Activated B cell treated with CpG ODN at 0.5 μM for 24 hours (primary cell): ENCODE results near the gene NTHL1. TPM values are rescaled to one million over a fixed set of nuclear protein-coding genes. Genes with fewer than 3 reads are reported as not detected.

Experiments
- ATAC-seq: fragments of 200-7000 bp; cut with Tn5 transposase; one replicate; pipeline ENCODE4 v1.10.0; 2021; ENCODE audit warnings: low read depth, mild to moderate bottlenecking, moderate library complexity
- CTCF ChIA-PET: fragments of 350-600 bp; sonication (Branson Sonifier 250); formaldehyde crosslinking; loops from one replicate; lab custom pipeline; 2021; ENCODE audit warnings: antibody characterized with exemption; lab: Charles Lee
- POLR2A ChIA-PET: fragments of 350-600 bp; sonication (Branson Sonifier 250); formaldehyde crosslinking; loops from one replicate; lab custom pipeline; 2021; ENCODE audit warnings: antibody characterized with exemption; lab: Charles Lee
- DNase-seq: peaks from one replicate; pipeline ENCODE4 v3.0.0; 2022
- H3K27ac Mint-ChIP-seq: one replicate; pipeline ENCODE4 v1.8.0; 2020; ENCODE audit warnings: mixed read lengths
- H3K27me3 Mint-ChIP-seq: one replicate; pipeline ENCODE4 v1.8.0; 2021; ENCODE audit warnings: mixed read lengths
- H3K36me3 Mint-ChIP-seq: one replicate; pipeline ENCODE4 v1.8.0; 2021; ENCODE audit warnings: low read depth, mixed read lengths
- H3K4me1 Mint-ChIP-seq: one replicate; pipeline ENCODE4 v1.8.0; 2021; ENCODE audit warnings: mixed read lengths
- H3K4me3 Mint-ChIP-seq: one replicate; pipeline ENCODE4 v1.8.0; 2020; ENCODE audit warnings: mild to moderate bottlenecking, mixed read lengths
- H3K9me3 Mint-ChIP-seq: one replicate; pipeline ENCODE4 v1.8.0; 2020; ENCODE audit warnings: mixed read lengths
- intact Hi-C: fragments of 100-400 bp; cut with micrococcal nuclease; formaldehyde crosslinking; loops from one replicate; pipeline ENCODE4 v1.15.1; 2024
- total RNA-seq: library from RNA; stranded (reverse); gene quantifications from 2 replicates; pipeline ENCODE4 v1.2.3, GENCODE V29; 2022
- TF ChIP-seq, protein P1 (sequence below): fragments of 200-600 bp; IDR thresholded peaks from one replicate; pipeline ENCODE4 v1.8.0; 2022; ENCODE audit warnings: antibody characterized with exemption, mild to moderate bottlenecking

NTHL1 gene
- total RNA-seq, 1 donor from 2014 or later = 10.5 TPM

DNA sequence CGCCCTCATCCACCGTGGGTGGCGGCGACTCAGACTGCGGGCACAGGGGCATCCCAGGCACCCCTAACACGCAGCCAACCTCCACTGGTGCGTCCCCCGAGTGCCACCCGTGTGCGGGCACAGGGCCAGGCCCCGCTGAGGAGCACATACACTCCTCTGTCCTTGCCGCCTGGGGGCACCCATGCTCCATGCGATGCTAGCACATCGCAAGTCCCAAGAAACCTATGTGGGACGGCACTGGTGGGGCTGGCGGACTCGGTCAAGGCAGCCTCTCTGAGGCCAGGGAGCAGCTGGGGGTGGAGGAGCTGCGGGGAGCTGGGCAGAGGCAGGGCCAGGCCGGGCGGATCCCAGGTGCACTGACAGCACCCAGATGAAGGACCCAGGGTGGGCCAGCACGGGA, 42.0 kb downstream of the NTHL1 start:
- ChIA-PET POLR2A (interaction anchor here (0.6 to 3.3 kb wide), 4 partner anchors 14 to 295 kb away, joined by 6 to 36 read pairs (median 12); partner anchors contain the start of genes RAB26 and TRAF7), CTCF (interaction anchor here (1.0 kb wide), 1 partner anchor 14 kb away, joined by 3 read pairs; no protein-coding TSS in a partner anchor)
- DNase-seq (no peak), ATAC-seq (no peak)
- Mint-ChIP-seq H3K4me1 (peaks cover 47% of the 10 kb centered on the region), H3K27me3 (no peaks in the 10 kb centered on the region), H3K27ac (no peak overlapping the region), H3K9me3 (no peaks in the 10 kb centered on the region), H3K36me3 (peaks cover 29% of the 10 kb centered on the region), H3K4me3 (no peak overlapping the region)
- intact Hi-C loops = loop anchor here (5.0 kb wide), 2 partner anchors 202 to 677 kb away; partner anchors contain the start of genes KCTD5 and MLST8
- TF ChIP-seq, protein P1, sequence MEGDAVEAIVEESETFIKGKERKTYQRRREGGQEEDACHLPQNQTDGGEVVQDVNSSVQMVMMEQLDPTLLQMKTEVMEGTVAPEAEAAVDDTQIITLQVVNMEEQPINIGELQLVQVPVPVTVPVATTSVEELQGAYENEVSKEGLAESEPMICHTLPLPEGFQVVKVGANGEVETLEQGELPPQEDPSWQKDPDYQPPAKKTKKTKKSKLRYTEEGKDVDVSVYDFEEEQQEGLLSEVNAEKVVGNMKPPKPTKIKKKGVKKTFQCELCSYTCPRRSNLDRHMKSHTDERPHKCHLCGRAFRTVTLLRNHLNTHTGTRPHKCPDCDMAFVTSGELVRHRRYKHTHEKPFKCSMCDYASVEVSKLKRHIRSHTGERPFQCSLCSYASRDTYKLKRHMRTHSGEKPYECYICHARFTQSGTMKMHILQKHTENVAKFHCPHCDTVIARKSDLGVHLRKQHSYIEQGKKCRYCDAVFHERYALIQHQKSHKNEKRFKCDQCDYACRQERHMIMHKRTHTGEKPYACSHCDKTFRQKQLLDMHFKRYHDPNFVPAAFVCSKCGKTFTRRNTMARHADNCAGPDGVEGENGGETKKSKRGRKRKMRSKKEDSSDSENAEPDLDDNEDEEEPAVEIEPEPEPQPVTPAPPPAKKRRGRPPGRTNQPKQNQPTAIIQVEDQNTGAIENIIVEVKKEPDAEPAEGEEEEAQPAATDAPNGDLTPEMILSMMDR = no peak

DNA sequence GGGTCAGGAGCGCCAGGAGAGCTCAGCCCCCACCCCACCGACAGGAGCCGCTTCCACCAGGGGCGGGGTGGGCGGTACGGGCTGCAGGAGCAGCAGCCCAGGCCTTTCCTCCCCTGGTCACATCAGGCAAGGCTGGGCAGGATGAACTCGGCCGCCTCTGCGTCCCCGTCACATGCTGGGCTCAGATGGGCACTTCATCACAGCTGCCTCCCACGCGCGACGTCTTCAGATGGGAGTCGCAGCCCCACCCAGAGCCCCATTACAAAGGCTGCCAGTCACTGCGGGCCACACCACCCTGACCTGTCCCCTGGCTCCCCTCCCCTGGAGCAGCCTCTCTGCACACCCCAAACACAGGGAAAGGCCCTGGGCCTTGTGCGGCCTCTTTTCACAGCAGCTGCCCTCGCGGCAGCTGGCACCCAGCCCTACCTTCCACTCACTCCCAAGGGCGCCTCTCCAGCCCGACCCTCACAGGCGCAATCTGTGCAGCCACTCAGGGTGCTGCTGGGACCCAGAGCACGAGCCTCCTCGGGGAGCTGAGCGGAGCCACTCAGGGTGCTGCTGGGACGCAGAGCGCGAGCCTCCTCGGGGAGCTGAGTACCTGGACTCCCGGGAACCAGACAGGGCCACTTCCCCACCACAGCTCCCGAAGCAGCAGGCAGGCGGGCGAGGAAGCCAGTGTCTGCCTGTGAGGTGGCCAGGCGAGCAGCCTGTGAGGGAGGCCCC, 42.7 kb downstream of the NTHL1 start:
- H3K36me3 Mint-ChIP-seq = peaks cover 34% of the 10 kb centered on the region
- no peak for DNase-seq
- H3K27ac Mint-ChIP-seq = no peak overlapping the region

DNA sequence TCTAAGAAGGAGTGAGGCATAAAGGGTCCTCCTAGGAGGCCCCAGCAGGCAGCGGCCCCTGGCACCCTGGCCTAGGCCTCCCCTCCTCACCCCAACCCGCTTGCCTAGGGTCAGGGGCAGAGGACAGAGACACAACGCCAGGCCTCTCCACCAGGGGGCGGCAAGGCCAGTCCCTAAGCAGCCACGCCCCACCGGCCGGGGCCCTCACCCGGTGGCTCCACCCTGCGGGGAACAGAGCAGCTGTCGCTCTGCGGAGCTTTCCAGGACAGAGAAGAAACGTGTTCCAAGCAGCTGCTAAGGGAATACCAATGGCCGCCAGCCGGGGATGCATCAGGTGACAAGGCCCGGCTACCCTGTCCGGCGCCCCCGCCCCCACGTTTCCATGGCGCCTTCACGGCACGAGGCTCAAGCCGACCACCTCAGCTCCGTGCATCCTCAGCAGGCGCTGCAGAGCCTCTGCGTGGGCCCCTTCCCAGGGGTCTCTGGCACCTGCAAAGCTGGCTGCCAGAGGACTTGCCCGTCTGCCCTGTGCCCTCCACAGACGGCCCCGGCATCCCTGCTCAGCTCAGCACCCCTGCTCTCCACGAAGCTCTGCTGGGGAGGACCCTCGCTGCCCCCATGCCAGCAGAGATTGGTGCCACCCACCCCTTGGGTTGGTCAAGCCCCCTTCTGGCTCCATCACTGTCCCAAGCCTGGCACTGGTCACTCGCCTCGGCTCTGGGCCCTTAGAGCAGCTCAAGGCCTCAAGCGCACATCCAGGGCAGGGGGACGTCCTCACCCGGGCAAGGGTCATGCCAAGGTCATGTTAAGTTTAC, 43.6 kb downstream of the NTHL1 start:
- ChIA-PET CTCF (interaction anchor here (0.6 to 3.0 kb wide), 16 partner anchors 10 to 483 kb away, joined by 3 to 25 read pairs (median 4); partner anchors contain the start of genes ECI1, GFER, NPW and NTHL1), POLR2A (interaction anchor here (0.9 to 3.3 kb wide), 7 partner anchors 13 to 150 kb away, joined by 3 to 36 read pairs (median 6); partner anchors contain the start of genes NOXO1, NTHL1, RAB26 and RPS2)
- Mint-ChIP-seq H3K36me3 (peaks cover 36% of the 10 kb centered on the region), H3K9me3 (no peaks in the 10 kb centered on the region), H3K27me3 (no peaks in the 10 kb centered on the region), H3K4me3 (no peak overlapping the region), H3K27ac (no peak overlapping the region), H3K4me1 (peaks cover 38% of the 10 kb centered on the region)
- intact Hi-C loops = loop anchor here (1.0 to 5.0 kb wide), 3 partner anchors 12 to 498 kb away; no protein-coding TSS in a partner anchor
- ATAC-seq = peak; percentile 99
- TF ChIP-seq, protein P1 = peak; percentile 47
- peak; percentile 80 for DNase-seq

More for the DNA sequence above, 42.7 kb downstream of the NTHL1 start:
- no peak for ATAC-seq
- TF ChIP-seq, protein P1 = no peak
- H3K9me3 Mint-ChIP-seq = no peaks in the 10 kb centered on the region
- no peak overlapping the region for H3K4me3 Mint-ChIP-seq
- peaks cover 41% of the 10 kb centered on the region for H3K4me1 Mint-ChIP-seq
- intact Hi-C loops = loop anchor here (1.0 to 5.0 kb wide), 5 partner anchors 13 to 677 kb away; partner anchors contain the start of genes KCTD5 and MLST8
- ChIA-PET POLR2A (interaction anchor here (0.9 to 3.3 kb wide), 5 partner anchors 14 to 149 kb away, joined by 4 to 36 read pairs (median 16); partner anchors contain the start of genes RAB26, RPS2 and TRAF7), CTCF (interaction anchor here (0.7 to 3.0 kb wide), 10 partner anchors 10 to 482 kb away, joined by 3 to 25 read pairs (median 4); partner anchors contain the start of genes ECI1, NPW, NTHL1 and TRAF7)
- H3K27me3 Mint-ChIP-seq = no peaks in the 10 kb centered on the region

DNA sequence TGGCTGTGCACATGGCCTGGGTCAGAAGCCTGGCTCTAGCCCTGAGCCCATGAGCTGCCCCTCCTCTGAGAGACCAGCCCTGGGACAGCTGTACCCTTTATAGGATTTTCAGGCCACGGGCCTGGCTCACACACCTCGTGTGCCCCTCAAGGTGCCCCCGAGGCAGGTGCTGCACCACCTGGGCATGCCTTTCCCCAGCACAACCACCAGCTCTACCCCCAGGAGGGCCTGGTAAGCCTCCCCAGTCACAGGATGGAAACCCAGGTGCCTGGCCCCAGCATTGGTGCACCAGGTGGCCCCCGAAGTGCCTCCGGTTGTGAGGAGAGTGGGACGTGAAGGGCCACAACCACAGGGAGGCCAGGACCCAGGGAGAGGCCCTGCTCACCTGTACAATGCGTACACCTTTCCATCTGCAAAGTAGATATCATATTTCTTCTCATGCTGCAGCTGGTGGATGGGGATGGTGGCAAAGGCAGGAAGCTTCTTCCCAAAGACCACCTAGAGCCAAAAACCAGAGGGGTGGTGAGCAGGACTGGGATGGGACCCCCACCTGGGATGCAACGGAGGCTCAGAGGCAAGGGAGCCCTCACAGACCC, 44.3 kb downstream of the NTHL1 start:
- POLR2A ChIA-PET = interaction anchor here (0.6 to 3.3 kb wide), 7 partner anchors 12 to 707 kb away, joined by 3 to 36 read pairs (median 5); partner anchors contain the start of genes NOXO1, NTHL1, RPS2 and TRAF7

More for the DNA sequence above, 44.3 kb downstream of the NTHL1 start:
- CTCF ChIA-PET = interaction anchor here (0.6 to 3.0 kb wide), 12 partner anchors 10 to 483 kb away, joined by 3 to 25 read pairs (median 4); partner anchors contain the start of genes NPW, NTHL1, TRAF7 and TSC2
- Mint-ChIP-seq H3K9me3 (no peaks in the 10 kb centered on the region), H3K4me3 (no peak overlapping the region), H3K4me1 (peaks cover 31% of the 10 kb centered on the region), H3K36me3 (peaks cover 41% of the 10 kb centered on the region), H3K27ac (no peak overlapping the region), H3K27me3 (no peaks in the 10 kb centered on the region)
- intact Hi-C loops = loop anchor here (5.0 kb wide), 1 partner anchor 499 kb away; no protein-coding TSS in a partner anchor
- no peak for DNase-seq
- TF ChIP-seq, protein P1 = no peak
- no peak for ATAC-seq
